OCI-LY1 (cell line): Measurements from ENCODE around the gene EID2.

Experiments
- H2AFZ ChIP-seq: fragments of 200-600 bp; sonication (generic), shearing (Covaris generic); 2 replicates; pipeline ENCODE4 v1.6.0; 2014; ENCODE audit warnings: antibody characterized with exemption, mild to moderate bottlenecking, low read length
- H3F3A ChIP-seq: fragments of 200-600 bp; sonication (generic), shearing (Covaris generic); 2 replicates; pipeline ENCODE4 v1.6.0; 2014; ENCODE audit warnings: mild to moderate bottlenecking, antibody characterized with exemption, low read length, moderate library complexity; ENCODE audit not compliant: insufficient read depth
- H3K27ac ChIP-seq: fragments of 200-600 bp; sonication (generic); 2 replicates; pipeline ENCODE4 v1.5.1; 2014; ENCODE audit warnings: low read length, mixed run types, mild to moderate bottlenecking, low read depth; ENCODE audit not compliant: poor library complexity, severe bottlenecking
- H3K27me3 ChIP-seq: fragments of 200-600 bp; sonication (generic); 2 replicates; pipeline ENCODE4 v1.6.0; 2014; ENCODE audit warnings: antibody characterized with exemption, mild to moderate bottlenecking, low read length, moderate library complexity; ENCODE audit not compliant: insufficient read depth
- H3K36me3 ChIP-seq: fragments of 200-600 bp; sonication (generic); 2 replicates; pipeline ENCODE4 v1.6.1; 2014; ENCODE audit warnings: mild to moderate bottlenecking, antibody characterized with exemption, low read length, moderate library complexity, mixed read lengths; ENCODE audit not compliant: insufficient read depth
- H3K4me1 ChIP-seq: fragments of 200-600 bp; sonication (generic); 2 replicates; pipeline ENCODE4 v1.5.1; 2014; ENCODE audit warnings: mild to moderate bottlenecking, low read length, moderate library complexity; ENCODE audit not compliant: insufficient read depth, severe bottlenecking
- H3K4me2 ChIP-seq: fragments of 200-600 bp; sonication (generic), shearing (Covaris generic); 2 replicates; pipeline ENCODE4 v1.6.1; 2014; ENCODE audit warnings: low read length
- H3K4me3 ChIP-seq: fragments of 200-600 bp; sonication (generic); 2 replicates; pipeline ENCODE4 v1.5.1; 2014; ENCODE audit warnings: low read length, low read depth, mild to moderate bottlenecking, mixed read lengths; ENCODE audit not compliant: poor library complexity, severe bottlenecking
- H3K79me2 ChIP-seq: fragments of 200-600 bp; shearing (Covaris generic); 2 replicates; pipeline ENCODE4 v1.6.1; 2016; ENCODE audit warnings: mixed run types, low read length, mixed read lengths; ENCODE audit not compliant: insufficient read depth
- H3K9ac ChIP-seq: fragments of 200-600 bp; sonication (generic), shearing (Covaris generic); 2 replicates; pipeline ENCODE4 v1.6.1; 2014; ENCODE audit warnings: mild to moderate bottlenecking, low read length, mixed read lengths
- H3K9me2 ChIP-seq: fragments of 200-600 bp; sonication (generic), shearing (Covaris generic); 2 replicates; pipeline ENCODE4 v1.6.1; 2014; ENCODE audit warnings: low read depth, mild to moderate bottlenecking, low read length, mixed read lengths
- H3K9me3 ChIP-seq: fragments of 200-600 bp; shearing (Covaris generic); 2 replicates; pipeline ENCODE4 v1.6.1; 2014; ENCODE audit warnings: low read length, mixed read lengths
- H4K20me1 ChIP-seq: fragments of 200-600 bp; sonication (generic), shearing (Covaris generic); 2 replicates; pipeline ENCODE4 v1.6.0; 2016; ENCODE audit warnings: mild to moderate bottlenecking, low read length; ENCODE audit not compliant: insufficient read depth
- CTCF ChIP-seq: fragments of 200-600 bp; sonication (generic), shearing (Covaris generic); IDR thresholded peaks from 2 replicates; pipeline ENCODE4 v1.5.1; 2017; ENCODE audit warnings: mild to moderate bottlenecking, antibody characterized with exemption, low read length, moderate library complexity, mixed read lengths

EID2 gene

DNA sequence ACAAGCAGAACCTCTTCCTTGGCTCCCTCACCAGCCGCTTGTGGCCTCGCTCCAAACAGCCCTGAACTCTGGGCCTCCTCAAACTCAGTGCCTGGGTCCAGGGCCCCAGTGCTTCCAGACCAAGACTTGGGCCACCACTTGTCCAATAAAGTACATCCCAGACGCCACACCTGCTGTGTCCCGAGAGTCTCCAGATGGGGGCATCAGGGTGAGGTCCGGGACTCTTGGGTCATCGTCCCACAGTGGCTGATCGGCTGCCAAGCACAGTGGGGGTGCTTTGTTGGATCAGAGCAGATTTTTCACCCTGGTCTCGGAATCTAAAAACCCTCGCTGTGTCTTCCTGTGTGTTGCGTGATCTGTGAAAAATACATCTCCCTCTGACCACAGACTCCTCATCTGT lies 50.2 kb downstream of the EID2 start:
- Histone ChIP-seq H3K9me2 (no peaks in the 10 kb centered on the region), H3K4me2 (no peak overlapping the region), H3K36me3 (peaks cover 61% of the 10 kb centered on the region)

More for the DNA sequence above, 50.2 kb downstream of the EID2 start:
- Histone ChIP-seq H3K27me3 (no peaks in the 10 kb centered on the region), H3F3A (no peaks in the 10 kb centered on the region), H4K20me1 (no peaks in the 10 kb centered on the region), H3K9ac (no peak overlapping the region), H3K79me2 (no peaks in the 10 kb centered on the region), H3K4me1 (no peaks in the 10 kb centered on the region), H3K4me3 (no peak overlapping the region), H3K27ac (no peak overlapping the region), H2AFZ (no peak overlapping the region), H3K9me3 (no peaks in the 10 kb centered on the region)
- TF ChIP-seq CTCF: no peak
